ENCODE results near the gene INS.

INS gene

DNA sequence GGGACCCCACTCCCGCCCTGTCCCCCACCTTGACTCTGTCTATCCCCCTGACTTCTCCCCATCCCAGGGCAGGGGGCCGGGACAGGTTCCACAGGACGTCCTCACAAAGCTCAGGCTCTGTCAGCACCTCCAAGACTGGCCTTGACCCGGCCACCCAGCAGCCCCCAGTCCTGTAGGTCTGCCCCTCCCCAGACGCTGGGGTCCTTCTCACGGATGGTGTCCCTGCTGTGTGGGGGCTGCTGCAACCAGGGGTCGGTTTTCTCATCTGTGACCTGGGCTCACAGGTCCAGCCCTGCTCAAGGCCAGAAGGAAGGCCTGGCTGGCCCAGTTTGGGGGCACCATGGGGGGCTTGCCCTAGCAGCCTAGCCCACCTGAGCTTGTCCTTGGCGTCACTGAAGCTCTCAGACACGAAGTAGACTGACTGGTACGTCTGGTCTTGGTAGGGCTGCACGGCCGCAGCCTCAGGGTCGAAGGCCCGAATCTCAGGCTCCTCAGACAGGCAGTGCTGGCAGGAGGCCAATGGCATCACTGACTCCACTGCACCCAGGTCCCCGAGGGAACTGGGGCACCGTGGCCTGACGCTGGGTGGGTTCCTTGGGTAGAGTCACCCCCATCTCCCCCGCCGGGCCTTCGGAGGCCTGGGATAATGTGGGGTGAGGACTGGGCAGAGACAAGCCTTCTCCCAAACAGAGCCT is 4.0 kb upstream of the INS start:
- DNase-seq (ENCODE audit: low spot score): no peak

DNA sequence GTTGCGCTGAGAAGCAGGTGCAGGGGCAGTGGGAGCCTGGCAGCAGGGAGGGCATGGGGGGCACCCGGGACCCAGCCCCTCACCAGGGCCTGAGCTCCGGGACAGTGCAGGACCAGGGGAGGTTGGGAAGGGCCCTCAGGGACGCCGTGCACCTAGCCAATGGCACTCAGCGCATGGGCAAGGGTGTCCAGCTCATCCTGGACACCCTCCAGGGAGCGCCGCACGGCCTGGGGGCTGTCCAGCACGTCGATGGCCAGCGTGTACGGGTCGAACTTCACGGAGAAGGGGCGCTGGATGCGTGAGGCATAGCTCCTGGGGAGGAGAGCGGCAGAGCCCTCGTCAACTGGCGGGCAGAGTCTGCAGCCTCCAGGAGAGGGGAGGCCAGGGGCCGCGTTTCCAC is 3.1 kb upstream of the INS start:
- DNase-seq (ENCODE audit: low spot score): no peak

DNA sequence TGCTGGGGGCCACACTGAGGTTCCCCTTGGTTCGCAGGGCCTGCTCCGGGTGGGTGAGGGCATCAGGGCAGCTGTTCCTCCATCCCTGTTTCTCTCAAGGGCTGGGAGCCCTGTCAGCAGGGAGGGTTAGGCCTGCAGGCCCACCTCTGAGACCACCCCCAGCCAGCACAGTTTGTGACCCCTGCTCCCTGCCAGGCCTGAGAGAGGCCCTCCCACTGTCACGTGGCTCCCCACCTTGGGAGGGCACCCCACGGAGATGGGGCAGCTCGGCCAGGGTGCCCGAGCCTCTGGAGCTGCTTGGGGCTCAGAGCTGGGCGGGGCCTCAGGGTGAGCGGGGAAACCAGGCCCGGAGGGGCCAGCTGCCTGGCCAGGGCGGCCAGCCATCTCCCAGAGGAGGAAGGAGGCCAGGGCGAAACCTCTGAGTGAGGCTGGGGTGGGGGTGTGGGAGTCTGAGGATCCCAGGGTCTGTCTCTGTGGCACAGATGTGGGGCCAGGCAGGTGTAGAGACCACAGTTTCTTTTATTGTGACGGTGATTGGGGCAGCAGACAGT is 2.5 kb upstream of the INS start:
- DNase-seq (ENCODE audit: low spot score): no peak

DNA sequence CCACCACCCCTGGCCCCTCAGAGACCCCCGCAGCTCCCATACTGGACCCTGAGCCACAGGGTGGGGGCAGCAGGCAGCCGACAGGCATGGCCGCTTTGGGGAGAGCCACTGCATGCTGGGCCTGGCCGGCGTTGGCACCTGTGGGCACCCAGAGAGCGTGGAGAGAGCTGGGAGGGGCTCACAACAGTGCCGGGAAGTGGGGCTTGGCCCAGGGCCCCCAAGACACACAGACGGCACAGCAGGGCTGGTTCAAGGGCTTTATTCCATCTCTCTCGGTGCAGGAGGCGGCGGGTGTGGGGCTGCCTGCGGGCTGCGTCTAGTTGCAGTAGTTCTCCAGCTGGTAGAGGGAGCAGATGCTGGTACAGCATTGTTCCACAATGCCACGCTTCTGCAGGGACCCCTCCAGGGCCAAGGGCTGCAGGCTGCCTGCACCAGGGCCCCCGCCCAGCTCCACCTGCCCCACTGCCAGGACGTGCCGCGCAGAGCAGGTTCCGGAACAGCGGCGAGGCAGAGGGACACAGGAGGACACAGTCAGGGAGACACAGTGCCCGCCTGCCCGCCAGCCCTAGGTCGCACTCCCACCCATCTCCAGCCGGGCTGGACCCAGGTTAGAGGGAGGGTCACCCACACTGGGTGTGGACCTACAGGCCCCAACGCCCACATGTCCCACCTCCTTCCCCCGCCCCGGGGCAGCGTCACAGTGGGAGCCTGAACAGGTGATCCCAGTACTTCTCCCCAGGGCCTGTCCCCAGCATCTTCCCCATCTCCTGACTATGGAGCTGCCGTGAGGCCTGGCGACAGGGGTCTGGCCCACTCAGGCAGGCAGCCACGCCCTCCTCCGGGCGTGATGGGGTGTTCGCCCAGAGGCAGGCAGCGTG is 1.2 kb downstream of the INS start:
- no peak for DNase-seq (ENCODE audit: low spot score)

DNA sequence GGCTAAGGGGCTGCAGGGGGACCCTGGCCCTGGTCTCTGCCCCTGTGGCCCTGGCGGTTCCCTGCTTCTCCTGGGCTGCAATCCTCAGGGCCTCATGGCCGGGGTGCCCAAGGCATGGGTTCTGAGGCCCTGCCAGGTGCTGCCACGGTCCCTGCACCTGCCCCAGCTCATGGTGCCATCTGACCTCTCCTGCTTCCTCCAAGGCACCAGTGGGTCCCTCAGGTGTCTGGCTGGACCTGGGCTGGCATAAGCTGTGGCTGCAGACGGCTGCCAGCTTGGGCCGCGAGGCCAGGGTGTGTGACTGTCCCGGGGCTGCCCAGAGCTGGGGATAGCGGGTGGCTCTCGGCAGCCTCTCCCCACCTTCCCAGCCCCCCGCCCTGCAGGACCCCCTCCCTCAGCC is 2.0 kb downstream of the INS start:
- no peak for DNase-seq (ENCODE audit: low spot score)

DNA sequence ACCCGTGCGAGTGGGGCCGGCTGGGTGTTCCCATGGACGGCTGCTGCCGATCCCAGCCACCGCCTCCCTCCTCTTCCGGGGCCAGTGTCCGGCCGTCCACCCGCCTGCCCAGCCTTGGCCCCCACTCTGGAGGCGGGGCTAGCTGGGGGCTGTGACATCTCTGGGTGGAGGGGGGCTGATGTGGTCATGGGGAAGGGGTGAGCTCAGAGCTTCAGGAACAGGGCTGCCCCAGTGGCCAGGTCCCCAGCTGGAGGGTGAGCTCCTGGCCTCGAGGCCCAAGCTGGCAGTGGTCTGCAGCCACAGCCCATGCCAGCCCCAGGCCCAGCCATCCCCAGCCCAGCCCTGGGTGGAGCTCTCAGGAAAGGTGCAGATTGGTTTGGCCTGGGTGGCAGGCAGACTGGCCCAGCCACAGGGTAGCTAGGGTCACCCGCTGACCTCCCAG is 2.7 kb downstream of the INS start:
- DNase-seq (ENCODE audit: low spot score): no peak

DNA sequence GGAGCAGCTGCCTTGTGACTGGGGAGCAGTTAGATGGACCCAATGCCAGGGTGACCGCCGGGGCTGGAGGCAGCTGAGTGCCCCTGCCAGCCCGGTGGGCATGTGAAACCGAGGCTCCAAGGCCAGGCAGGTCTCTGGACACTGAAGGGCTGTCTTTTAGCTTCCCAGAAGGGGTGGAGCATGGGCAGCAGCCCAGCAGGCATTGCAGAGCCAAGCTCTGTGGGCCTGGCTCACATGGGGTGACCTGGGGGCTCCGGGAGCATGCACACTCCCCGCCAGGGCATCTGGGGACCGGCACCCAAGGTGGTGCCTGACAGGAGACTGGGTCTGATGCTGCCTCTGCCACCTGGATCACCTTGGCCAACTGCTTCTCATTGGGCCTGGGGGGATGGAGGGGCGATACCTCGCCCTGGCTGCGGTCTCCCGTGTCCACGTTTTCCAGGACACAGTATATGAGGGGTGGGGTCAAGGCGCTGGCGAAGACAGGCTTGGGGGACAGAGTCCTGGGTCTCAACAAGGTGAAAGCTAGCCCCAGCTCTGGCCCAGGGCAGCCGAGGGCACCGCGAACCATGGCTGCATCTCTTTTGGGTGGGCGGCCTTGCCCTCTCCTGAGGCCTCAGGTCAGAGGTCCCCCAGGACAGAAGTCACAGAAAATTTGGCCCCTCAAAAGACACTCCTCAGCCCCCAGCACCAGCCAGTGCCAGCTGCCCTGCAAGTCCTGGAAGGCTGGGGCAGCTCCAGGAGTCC is 3.5 kb downstream of the INS start:
- DNase-seq (ENCODE audit: low spot score): no peak

DNA sequence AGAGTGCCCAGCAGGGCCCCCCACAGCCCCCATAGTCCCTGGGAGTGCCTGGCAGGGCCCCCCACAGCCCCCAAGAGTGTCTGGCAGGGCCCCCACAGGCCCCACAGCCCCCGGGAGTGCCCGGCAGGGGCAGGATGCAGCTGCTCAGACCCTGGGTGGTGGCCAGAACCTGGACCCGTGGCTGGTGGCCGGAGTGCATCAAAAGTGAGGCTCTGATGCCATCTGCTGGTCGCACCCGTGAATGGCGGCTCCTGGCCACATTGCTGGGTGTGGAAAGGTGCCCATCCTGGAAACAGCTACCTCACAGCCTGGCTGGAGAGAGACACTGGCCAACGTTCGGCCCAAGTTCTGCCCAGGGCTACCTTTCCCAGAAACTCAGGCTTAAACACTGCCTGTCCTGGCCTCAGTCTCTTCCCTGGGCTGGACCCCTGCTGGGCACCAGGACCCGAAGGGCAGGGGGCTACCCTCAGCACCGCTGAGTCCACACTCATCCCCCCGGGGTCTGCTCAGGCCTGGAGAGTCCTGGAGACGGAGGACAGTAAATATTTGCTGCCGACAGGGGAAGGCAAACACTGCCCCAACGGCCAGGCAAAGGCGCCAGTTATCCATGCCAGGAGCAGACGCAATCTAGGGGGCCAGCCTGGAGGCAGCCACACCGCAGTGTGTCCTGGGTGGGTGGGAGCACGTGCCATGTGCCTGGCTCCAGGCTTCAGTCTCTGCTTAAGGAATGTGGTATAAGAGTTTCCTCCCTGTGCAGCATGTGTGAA is 4.4 kb downstream of the INS start:
- DNase-seq (ENCODE audit: low spot score): peak; percentile 23

DNA sequence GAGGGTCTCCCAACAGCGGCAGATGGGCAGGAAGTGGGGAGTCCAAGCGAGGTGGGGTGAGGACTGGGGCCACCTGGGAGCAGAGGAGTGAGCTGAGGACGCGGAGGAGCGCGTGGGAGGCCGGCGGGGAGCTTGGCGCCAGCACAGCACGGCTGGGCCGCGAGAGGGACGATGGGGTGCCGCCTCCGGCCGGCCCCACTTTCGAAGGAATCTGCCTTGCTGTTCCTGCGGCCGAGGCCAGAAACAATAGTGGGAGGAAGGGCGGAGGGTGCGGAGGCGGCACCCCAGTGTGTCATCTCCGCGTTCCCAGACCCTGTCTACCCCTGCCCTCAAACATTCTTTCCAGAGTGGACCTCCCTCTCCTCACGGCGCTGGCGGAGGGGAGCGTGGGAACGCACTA is 5.5 kb downstream of the INS start:
- DNase-seq (ENCODE audit: low spot score): no peak

DNA sequence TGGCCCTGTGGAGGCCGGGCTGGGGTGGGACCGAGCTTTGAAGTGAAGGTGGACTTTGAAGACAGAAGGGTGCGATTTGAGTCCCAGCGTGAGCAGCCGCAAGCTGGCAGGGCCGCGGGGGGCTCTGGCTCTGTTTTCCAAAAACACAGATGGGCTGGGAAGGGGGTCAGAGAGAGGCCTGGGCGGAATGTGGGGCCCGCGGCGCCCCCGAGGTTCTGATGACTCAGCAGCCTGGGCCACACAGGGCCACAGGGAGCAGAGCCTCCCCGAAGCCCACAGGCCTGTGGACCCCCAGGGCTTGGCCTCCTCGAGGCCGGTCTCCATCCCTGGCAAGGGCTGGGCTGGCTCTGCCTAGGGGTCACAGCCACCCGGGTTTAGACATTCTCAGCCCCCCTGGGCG is 6.1 kb downstream of the INS start:
- DNase-seq (ENCODE audit: low spot score): no peak

DNA sequence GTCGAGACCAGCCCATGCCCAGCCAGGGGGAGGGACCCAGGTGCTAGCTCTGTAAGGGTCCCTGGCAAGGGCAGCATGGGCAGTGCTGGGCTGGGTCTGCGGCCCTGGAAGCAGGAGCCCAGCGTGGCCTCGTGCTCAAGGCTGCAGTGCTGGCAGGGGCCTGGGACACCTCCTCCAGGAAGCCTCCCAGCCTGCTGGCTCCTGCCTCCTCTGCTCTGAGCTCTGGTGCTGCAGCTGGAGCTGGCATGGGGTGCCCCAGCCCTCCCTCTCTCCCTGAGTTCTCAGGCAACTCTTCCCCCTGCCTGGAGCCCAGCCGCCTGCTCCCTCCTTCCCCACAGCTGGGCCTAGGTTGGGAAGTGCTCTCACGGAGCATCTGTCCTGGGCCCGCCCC is 6.8 kb downstream of the INS start:
- no peak for DNase-seq (ENCODE audit: low spot score)

DNA sequence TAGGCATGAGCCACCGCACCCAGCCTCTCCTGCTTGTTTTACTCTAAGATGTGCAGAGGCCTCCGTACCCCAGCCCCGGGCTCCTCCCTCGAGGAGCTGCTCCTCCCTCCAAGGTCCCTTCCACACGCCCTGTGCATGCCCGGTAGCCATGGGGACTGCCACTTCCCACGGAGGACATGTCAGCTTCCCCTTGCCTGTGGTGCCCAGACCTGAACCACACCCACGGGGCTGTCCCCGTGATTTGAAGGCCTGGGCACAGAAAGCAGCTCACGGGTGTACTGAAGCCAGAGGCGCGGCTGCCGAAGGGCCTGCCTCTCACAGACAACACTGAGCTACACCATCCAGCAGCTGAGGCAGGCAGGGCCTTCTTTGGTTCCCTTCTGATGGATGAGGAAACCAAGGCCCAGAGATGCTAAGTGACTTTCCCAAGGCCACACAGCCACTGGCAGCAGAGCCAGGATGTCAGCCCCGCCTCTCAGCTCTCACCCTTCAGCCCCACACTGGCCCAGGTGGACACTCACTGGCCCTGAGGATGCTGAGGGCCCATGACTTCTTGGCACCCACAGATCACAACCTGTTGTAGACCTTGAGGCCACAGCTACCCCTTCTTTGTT is 7.3 kb downstream of the INS start:
- no peak for DNase-seq (ENCODE audit: low spot score)

DNA sequence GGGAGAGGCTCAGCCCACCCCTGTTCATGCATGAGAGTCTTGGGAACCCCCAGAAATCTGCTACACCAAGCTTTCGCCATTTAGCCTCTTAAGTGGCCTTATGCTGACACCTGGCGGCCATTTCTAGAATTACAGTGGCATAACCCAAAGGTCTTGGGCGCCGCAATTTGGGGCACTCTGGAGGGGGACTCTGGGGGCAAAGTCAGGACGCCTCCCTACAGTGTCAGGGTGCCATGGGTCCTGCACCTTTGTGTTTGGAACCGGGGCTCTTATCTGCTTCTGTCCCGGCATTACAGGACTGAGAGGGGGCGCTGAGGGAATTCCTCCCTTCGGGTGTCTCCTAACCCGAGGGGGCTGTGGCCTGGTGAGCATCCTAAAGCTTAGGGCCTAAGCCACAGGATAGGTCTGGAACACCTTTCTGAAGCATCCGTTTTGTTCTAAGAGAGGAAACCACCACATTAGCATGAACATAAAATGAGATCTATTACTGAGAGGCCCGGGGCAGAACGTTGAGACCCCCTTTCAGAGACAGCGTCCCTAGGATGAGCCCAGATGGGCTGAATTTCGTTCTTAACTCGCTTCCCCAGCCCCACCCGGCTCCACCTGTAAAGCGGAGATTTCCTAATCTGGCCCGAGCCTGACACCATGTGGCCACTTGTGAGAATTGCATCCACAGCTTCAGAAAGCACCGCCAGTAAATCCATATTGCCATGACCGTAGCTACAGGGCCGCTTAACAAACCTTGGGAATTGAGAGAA is 9.3 kb downstream of the INS start:
- peak; percentile 54 for DNase-seq (ENCODE audit: low spot score)

DNA sequence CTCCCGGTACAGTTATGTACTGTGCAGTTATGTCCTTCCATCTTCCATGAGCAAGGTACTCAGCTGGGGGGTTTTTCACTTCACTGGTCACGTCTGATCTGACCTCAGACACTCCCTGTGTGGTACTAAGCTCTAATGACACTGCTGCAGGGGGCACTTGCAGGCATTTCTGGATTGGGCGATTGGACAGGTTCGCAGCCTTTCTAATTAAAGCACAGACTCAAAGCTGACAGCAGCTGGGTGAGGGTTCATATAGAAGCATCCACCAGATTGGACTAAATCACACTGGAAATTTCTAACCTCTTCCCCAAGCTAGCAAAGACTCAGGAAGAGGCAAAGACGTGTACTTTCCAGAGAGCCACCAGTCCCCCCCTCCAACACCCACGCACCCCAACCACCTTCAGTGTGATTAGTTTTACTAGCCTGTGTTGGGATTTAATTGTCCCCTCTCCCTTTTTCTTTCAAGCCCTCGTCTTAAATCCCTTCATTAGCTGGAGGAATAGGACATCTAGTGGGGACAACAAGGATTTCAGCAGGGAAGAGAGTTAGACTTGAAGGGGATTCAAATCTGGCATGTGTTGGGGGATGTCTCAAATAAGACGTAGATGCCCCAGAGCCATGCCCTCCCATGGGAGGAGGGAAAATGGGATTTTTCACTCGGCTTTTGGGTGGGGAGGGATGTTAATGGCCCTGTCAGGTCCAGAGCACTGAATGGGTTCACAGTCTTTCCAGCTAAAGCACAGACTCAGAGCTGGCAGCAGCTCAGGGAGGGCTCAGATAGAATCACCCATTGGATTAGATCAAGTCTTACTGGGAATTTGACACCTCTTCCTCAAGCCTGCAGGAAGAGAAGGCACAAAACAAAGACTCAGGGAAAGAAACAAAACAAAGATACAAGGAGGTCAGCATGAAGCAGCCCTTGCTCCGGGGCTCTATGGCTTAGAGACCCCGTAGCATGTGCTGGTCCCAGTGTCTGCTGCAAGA is 10.9 kb downstream of the INS start:
- no peak for DNase-seq (ENCODE audit: low spot score)

DNA sequence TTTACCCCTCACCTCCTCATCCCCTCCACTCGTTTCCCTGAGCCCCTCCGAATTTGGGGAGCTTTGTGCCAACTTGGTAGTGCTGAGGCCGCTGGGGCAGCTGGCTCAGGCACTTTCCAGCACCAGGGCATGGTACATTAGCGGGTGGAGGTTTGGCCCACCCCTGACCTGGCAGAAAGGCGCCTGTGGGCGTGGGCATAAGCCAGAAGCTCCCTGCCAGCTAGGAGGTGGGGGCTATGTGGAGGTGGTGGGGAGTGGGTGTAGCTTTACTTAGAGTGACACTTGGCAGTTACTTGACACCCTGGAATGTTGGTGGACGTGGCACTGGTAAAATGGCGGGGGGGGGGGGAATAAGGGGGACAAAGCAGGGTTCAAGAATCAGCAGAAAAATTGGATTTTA is 11.5 kb downstream of the INS start:
- DNase-seq (ENCODE audit: low spot score): no peak

DNA sequence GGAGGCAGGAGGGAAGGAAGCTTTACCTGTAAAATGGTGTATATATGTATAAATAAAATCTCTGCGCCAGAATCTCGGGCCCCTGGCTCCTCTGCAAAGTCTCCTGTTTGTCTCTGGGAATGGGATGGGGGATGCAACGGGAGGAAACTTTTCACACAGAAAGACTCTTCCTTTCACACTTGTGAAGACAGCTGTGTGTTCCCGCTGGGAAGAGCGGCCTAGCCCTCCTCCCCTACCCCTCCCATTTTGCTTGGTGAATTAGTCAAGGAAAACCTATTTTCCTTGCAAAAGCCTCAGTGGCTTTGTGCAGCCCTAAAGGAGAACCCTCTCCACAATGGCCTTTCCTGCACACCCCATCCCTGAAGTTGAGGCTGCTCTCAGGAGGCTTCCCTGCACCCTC is 12.4 kb downstream of the INS start:
- no peak for DNase-seq (ENCODE audit: low spot score)

DNA sequence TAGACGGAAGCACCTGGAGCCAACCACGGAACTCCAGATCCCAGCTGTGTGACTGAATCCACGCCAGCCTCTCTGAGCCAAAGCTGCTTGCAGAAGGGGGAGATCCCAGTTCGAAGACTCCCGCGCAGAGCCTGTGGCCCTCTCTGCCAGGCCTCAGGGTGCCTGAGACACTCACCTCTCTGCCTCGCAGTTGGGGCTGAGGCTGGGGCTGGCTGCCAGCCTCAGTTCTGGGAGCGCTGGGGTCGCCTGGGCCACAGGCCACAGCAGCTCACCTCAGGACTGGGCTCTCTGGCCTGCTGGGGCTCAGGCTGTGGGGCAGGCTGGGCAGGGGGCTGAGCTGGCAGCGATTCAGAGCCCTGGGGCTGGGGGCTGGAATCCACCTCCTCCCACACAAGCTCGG is 13.6 kb downstream of the INS start:
- DNase-seq (ENCODE audit: low spot score): no peak

DNA sequence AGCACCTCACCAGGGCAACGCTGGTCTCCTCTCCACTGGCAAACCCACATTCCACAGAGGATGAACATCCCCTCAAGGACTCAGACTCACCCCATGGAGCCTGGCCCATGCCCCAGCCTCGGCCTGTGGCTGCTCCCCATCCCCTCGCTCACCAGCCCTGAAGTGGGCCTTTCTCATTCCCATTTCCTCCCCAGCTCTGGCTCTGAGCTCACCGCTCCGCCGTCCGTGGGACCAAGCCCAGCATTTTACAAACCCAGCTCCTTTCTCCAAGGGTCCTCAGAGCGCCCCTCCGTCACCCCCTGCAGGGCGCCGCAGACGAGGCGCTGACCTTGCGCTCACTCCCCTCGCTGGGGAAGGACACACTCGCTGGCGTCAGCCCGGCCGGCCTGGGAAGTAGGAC is 15.0 kb downstream of the INS start:
- no peak for DNase-seq (ENCODE audit: low spot score)

DNA sequence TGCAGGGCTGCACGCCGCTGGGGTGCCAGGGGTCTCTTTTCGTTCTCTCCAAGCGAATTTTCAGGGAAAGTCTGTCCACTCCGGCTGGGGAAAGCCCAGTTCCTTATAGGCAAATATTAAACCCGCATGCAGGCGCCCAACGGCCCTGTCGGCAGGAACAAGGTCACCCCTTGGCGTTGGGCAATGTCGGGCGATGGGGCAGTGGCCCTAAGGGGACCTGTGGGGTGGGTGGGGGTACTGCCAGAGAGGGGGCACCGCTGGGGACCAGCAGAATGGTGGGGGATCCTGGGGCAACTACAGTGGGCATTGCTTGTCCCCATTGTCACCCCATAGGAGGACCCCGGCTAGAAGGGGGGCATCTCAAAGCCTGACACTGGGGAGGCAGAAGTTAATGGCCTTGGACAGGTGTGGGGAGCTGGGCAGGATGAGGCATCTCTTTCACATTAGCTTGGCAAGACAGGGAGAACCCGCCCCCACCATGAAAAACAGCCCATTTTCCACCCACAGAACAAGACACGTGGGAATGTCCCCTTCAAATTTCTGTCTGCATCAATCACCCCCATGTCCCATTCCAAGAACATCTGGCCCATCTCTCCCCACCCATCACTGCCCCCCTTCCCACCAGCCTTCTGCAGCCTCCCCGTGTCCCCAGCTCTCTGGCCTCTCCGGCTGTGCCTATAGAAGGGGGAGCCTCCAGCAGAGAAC is 16.3 kb downstream of the INS start:
- DNase-seq (ENCODE audit: low spot score): no peak
